ENCODE results near the gene PHF19.

GRCh38 chr9:120872791-120873502, 4.0 kb downstream of the PHF19 start:
- TF ChIP-seq POLR2AphosphoS5 (IDR thresholded peaks at IDR 0.05; ENCODE audit: insufficient read depth in 1 of 2, low read depth in 1 of 2) (no peak), POLR2A (IDR thresholded peaks at IDR 0.05) (no peak), CTCF (IDR thresholded peaks at IDR 0.05) (no peak)
